Heart right ventricle (tissue), 16 donors: ENCODE measurements around the gene CHD9. TPM values are rescaled to one million over a fixed set of nuclear protein-coding genes. Genes with fewer than 3 reads are reported as not detected.

Experiments
- ATAC-seq, 8 donors: fragments of 200-7000 bp; cut with Tn5 transposase; one replicate each; pipeline ENCODE4 v1.9.1; 2020; ENCODE audit warnings: mild to moderate bottlenecking in 8 of 8, moderate library complexity in 8 of 8, moderate number of reproducible peaks in 1 of 8
- DNase-seq, 2 donors: peaks; one replicate each; pipeline ENCODE4 v3.0.0-alpha.2; 2020
- H3K27ac ChIP-seq, 10 donors: fragments of 200-600 bp; sonication (generic) in 2 of 10; one replicate each; pipeline versions ENCODE4 v1.5.0 to v1.8.0; 2020 to 2022; ENCODE audit warnings: mild to moderate bottlenecking in 3 of 10
- H3K27me3 ChIP-seq, 7 donors: fragments of 200-600 bp; one replicate each; pipeline ENCODE4 v1.8.0; 2021 to 2022; ENCODE audit warnings: mild to moderate bottlenecking in 2 of 7
- H3K36me3 ChIP-seq, 9 donors: fragments of 200-600 bp; sonication (generic) in 1 of 9; one replicate each; pipeline versions ENCODE4 v1.5.0 to v1.8.0; 2020 to 2022; ENCODE audit warnings: mild to moderate bottlenecking in 2 of 9
- H3K4me1 ChIP-seq, 9 donors: fragments of 200-600 bp; sonication (generic) in 1 of 9; one replicate each; pipeline versions ENCODE4 v1.5.0 to v1.8.0; 2020 to 2022; ENCODE audit warnings: mild to moderate bottlenecking in 4 of 9
- H3K4me3 ChIP-seq, 10 donors: fragments of 200-600 bp; sonication (generic) in 2 of 10; one replicate each; pipeline versions ENCODE4 v1.5.0 to v1.8.0; 2020 to 2022; ENCODE audit warnings: mild to moderate bottlenecking in 7 of 10, moderate library complexity in 2 of 10
- H3K9me3 ChIP-seq, 11 donors: fragments of 200-600 bp in 10 of 11; sonication (generic) in 2 of 11; one replicate each; pipeline versions ENCODE4 v1.5.0 to v1.8.0; 2013 to 2022; ENCODE audit warnings: mild to moderate bottlenecking in 2 of 11, control low read depth in 1 of 11, moderate library complexity in 1 of 11
- CTCF ChIP-seq, 9 donors: fragments of 200-600 bp; sonication (generic) in 2 of 9; IDR thresholded peaks; one replicate each; pipeline versions ENCODE4 v1.5.0 to v1.8.0; 2021 to 2022; ENCODE audit warnings: antibody characterized with exemption in 9 of 9, mild to moderate bottlenecking in 5 of 9, moderate library complexity in 1 of 9
- WGBS, 2 donors: extraction: QIAGEN DNeasy Blood & Tissue Kit; methylation state at CpG; one replicate each; pipeline ENCODE4 v1.1.7; 2013; ENCODE audit warnings: inconsistent platforms in 1 of 2; 5-methylcytosine and 5-hydroxymethylcytosine counted together
- intact Hi-C, 10 donors: fragments of 100-400 bp; cut with DNase I; formaldehyde crosslinking; loops; one replicate each; pipeline versions ENCODE4 v1.11.1 to v1.14.2; 2022
- polyA plus RNA-seq, 2 donors: library from polyadenylated mRNA; stranded (reverse); fragments of 200-250 nt; gene quantifications; one replicate each; pipeline ENCODE4 v1.2.3, GENCODE V29; 2013
- total RNA-seq, 10 donors: library from RNA; stranded (reverse); fragmentation: NEBNext Ultra II Directional in 3 of 10; extraction: Animal tissue kit (Norgen Biotek cat#: 25700) in 3 of 10; gene quantifications; one replicate each; pipeline versions ENCODE4 v1.2.1 to v1.2.4, GENCODE V29; 2021 to 2023
- donor health status: Arrhythmogenic right ventricular cardiomyopathy.
- donor health status: ischemic (EF 13 %, LVEDD 7.1; RV severe dilation, severe dysfunction).
- donor health status: healthy with polysubstance abuse.
- donor health status: DM: no; HTN: yes; CAD: no.
- donor health status: DM: no; HTN: no; CAD: no.
- donor health status: ischemic (EF 25% LVEDD 6.9; RV normal size, moderate dysfunction).
- donor health status: ischemic (EF 25% LVEDD 5.7; RV mildly dilated, moderate dysfunction).
- donor health status: healthy.
- donor health status: DM: yes; HTN: yes; CAD: no.
- donor health status: Ischemic cardiomyopathy.
- donor health status: ischemic (EF 35%, LVEDD 5.7; RV mildly dilated, moderate dysfunction).
- donor health status: nonischemic (EF 11% LVEDD 7.7; RV severe dilation, severe dysfunction).
- donor health status: DM: yes; HTN: yes; CAD: no.
- donor health status: PGD.
- donor health status: ischemic (EF 29% LVEDD 5.4; RV normal size, mild dysfunction).
- donor health status: nonischemic (EF 23%, LVEDD 6.1; RV moderate dilation, normal function).

Gene CHD9
- total and polyA plus RNA-seq, 12 donors: 7.0 to 58.4 (median 44.6) TPM

GRCh38 chr16:53022374-53022773 is 32.4 kb upstream of the CHD9 start:
- WGBS, 2 donors: 5 to 7% methylated on average over 5 of the region's 5 CpGs
- intact Hi-C loops: loop anchor here in 8 of 10 donors (2.0 to 10.0 kb wide), 6 partner anchors 830 to 955 kb away; no protein-coding TSS in a partner anchor
- H3K36me3 ChIP-seq: no peaks in the 10 kb centered on the region

GRCh38 chr16:53024045-53024444 is 30.7 kb upstream of the CHD9 start:
- TF ChIP-seq CTCF (IDR thresholded peaks at IDR 0.05): no peak
- Histone ChIP-seq H3K27ac (no peak overlapping the region), H3K9me3 (no peaks in the 10 kb centered on the region), H3K36me3 (no peaks in the 10 kb centered on the region), H3K4me1 (no peaks in the 10 kb centered on the region), H3K27me3 (no peaks in the 10 kb centered on the region), H3K4me3 (no peak overlapping the region)
- 95 to 96% methylated on average over 4 of the region's 4 CpGs for WGBS, 2 donors
- DNase-seq (no peak), ATAC-seq (no peak)
- intact Hi-C loops: loop anchor here in 8 of 10 donors (5.0 to 10.0 kb wide), 5 partner anchors 832 to 957 kb away; no protein-coding TSS in a partner anchor

More at GRCh38 chr16:53022374-53022773, 32.4 kb upstream of the CHD9 start:
- Histone ChIP-seq H3K27ac (no peak overlapping the region), H3K4me3 (no peak overlapping the region), H3K9me3 (no peaks in the 10 kb centered on the region), H3K4me1 (no peaks in the 10 kb centered on the region), H3K27me3 (no peaks in the 10 kb centered on the region)
- ATAC-seq (peak in 6 of 8 donors; percentile 55 to 77 (median 60)), DNase-seq (peak in 1 of 2 donors; percentile 40)
- TF ChIP-seq CTCF (IDR thresholded peaks at IDR 0.05): peak; percentile 26 to 69 (median 58)

- 73 to 89% methylated on average over 3 of the region's 3 CpGs for WGBS, 2 donors
- Histone ChIP-seq H3K4me1 (no peaks in the 10 kb centered on the region), H3K4me3 (no peak overlapping the region), H3K27me3 (no peaks in the 10 kb centered on the region), H3K36me3 (no peaks in the 10 kb centered on the region), H3K27ac (no peak overlapping the region), H3K9me3 (peaks cover 0 to 13% (median 0%) of the 10 kb centered on the region in 11 donors)
- DNase-seq (no peak), ATAC-seq (no peak)
- intact Hi-C loops: loop anchor here in 3 of 10 donors (10.0 kb wide), 2 partner anchors 55 to 845 kb away; no protein-coding TSS in a partner anchor
- no peak for TF ChIP-seq CTCF (IDR thresholded peaks at IDR 0.05)
Measured at GRCh38 chr16:53029971-53030370, 24.8 kb upstream of the CHD9 start.

- ATAC-seq (peak in 2 of 8 donors; percentile 38 to 71), DNase-seq (no peak)
- WGBS, 2 donors: 55 to 56% methylated on average over 2 of the region's 2 CpGs
Measured at GRCh38 chr16:53031323-53031942, 23.4 kb upstream of the CHD9 start.

More at GRCh38 chr16:53031323-53031942, 23.4 kb upstream of the CHD9 start:
- TF ChIP-seq CTCF (IDR thresholded peaks at IDR 0.05): no peak
- Histone ChIP-seq H3K27me3 (no peaks in the 10 kb centered on the region), H3K4me3 (no peak overlapping the region), H3K4me1 (no peaks in the 10 kb centered on the region), H3K9me3 (peaks cover 0 to 13% (median 0%) of the 10 kb centered on the region in 11 donors), H3K36me3 (no peaks in the 10 kb centered on the region), H3K27ac (peak overlapping the region in 1 of 10 donors; percentile 11)
- intact Hi-C loops: loop anchor here in 1 of 10 donors (10.0 kb wide), 1 partner anchor 57 kb away; no protein-coding TSS in a partner anchor
